ENCODE measurements around the gene ZNF780B. TPM values are rescaled to one million over a fixed set of nuclear protein-coding genes. Genes with fewer than 3 reads are reported as not detected.

Gene ZNF780B
- total RNA-seq, 2 experiments from 2014 or later: 11.8 to 12.0 TPM

DNA sequence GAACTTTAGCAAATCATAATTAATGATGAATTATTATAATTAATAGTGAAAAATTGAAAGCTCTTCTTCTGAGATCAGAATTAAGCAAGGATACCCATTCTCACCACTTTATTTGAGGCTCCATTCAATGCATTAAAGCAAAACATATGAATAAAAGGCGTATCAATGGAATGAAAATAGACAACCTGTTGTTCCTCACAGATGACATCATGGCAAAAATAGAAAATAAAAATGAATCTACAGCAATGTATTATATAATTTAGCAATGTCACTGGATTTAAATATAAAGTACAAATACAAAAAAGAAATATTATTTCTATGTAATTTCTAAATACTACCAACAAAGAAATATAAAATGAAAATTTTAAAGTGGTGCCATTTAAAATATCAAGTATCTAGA is 45.8 kb upstream of the ZNF780B start:
- Mint-ChIP-seq H3K4me3 (no peak overlapping the region), H3K36me3 (ENCODE audit: low read depth) (no peaks in the 10 kb centered on the region)
- POLR2A ChIA-PET: no interaction called here

DNA sequence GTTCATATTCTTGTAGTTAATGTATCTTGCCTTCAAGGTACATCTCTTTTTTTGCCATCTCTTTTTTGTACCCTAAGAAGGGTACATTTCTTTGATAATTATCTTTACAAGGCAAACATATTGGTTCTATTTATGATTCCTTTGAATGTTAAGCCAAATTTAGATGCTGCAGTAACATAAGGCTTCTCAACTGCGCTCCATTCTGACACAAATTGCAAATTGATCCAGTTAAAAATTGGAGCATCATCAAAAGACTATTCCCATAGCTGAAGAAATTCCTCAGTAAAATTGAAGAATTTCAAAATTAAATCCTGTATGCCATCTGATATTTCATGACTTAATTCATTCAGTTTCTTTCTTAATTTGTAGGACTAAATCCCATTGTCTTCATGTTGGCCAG is 37.4 kb upstream of the ZNF780B start:
- TF ChIP-seq, protein P1, sequence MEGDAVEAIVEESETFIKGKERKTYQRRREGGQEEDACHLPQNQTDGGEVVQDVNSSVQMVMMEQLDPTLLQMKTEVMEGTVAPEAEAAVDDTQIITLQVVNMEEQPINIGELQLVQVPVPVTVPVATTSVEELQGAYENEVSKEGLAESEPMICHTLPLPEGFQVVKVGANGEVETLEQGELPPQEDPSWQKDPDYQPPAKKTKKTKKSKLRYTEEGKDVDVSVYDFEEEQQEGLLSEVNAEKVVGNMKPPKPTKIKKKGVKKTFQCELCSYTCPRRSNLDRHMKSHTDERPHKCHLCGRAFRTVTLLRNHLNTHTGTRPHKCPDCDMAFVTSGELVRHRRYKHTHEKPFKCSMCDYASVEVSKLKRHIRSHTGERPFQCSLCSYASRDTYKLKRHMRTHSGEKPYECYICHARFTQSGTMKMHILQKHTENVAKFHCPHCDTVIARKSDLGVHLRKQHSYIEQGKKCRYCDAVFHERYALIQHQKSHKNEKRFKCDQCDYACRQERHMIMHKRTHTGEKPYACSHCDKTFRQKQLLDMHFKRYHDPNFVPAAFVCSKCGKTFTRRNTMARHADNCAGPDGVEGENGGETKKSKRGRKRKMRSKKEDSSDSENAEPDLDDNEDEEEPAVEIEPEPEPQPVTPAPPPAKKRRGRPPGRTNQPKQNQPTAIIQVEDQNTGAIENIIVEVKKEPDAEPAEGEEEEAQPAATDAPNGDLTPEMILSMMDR (IDR thresholded peaks at IDR 0.05): no peak
- peaks cover 5 to 7% of the 10 kb centered on the region in 2 experiments for H3K27me3 ChIP-seq (ENCODE audit: control insufficient read depth in 1 of 2, insufficient read depth in 2 of 2, low read length in 2 of 2)
- Mint-ChIP-seq H3K9me3 (no peaks in the 10 kb centered on the region), H3K27ac (no peak overlapping the region), H3K36me3 (ENCODE audit: low read depth) (peaks cover 22% of the 10 kb centered on the region), H3K4me1 (ENCODE audit: low read depth) (peaks cover 31% of the 10 kb centered on the region), H3K27me3 (peaks cover 20% of the 10 kb centered on the region), H3K4me3 (no peak overlapping the region)
- POLR2A ChIA-PET: interaction anchor here (1.5 kb wide), 1 partner anchor 123 kb away, joined by 3 read pairs; the partner anchor contains the start of gene PSMC4
- peaks cover 6% of the 10 kb centered on the region for H3K4me1 ChIP-seq (ENCODE audit: insufficient read depth, low read length)
- CTCF ChIA-PET: interaction anchor here (1.2 kb wide), 1 partner anchor 123 kb away, joined by 4 read pairs; the partner anchor contains the start of gene PSMC4
- peaks cover 0 to 6% of the 10 kb centered on the region in 2 experiments for H3K9me3 ChIP-seq (ENCODE audit: control insufficient read depth in 1 of 2, insufficient read depth in 1 of 2, low read length in 2 of 2)
- H3K27ac ChIP-seq (ENCODE audit: low read depth in 1 of 2, low read length in 2 of 2): no peak overlapping the region
- no peak for ATAC-seq (ENCODE audit: poor library complexity)
- DNase-seq: no peak
- H3K4me3 ChIP-seq (ENCODE audit: low read length): no peak overlapping the region
- intact Hi-C loops (cut with DNase I, micrococcal nuclease): loop anchor here (5.0 kb wide), 3 partner anchors 36 to 99 kb away; partner anchors contain the start of genes MAP3K10 (in 1 of the 2), ZNF546 (in 1 of the 2) and ZNF780B (in 1 of the 2)
- no peaks in the 10 kb centered on the region for H3K36me3 ChIP-seq (ENCODE audit: insufficient read depth, low read length)

More for the DNA sequence above, 45.8 kb upstream of the ZNF780B start:
- CTCF ChIA-PET: no interaction called here
- Histone ChIP-seq H3K36me3 (ENCODE audit: insufficient read depth, low read length) (no peaks in the 10 kb centered on the region), H3K27ac (ENCODE audit: low read depth in 1 of 2, low read length in 2 of 2) (no peak overlapping the region), H3K9me3 (ENCODE audit: control insufficient read depth in 1 of 2, insufficient read depth in 1 of 2, low read length in 2 of 2) (no peaks in the 10 kb centered on the region), H3K4me3 (ENCODE audit: low read length) (no peak overlapping the region), H3K27me3 (ENCODE audit: control insufficient read depth in 1 of 2, insufficient read depth in 2 of 2, low read length in 2 of 2) (no peaks in the 10 kb centered on the region), H3K4me1 (ENCODE audit: insufficient read depth, low read length) (no peaks in the 10 kb centered on the region)
- Mint-ChIP-seq H3K9me3 (no peaks in the 10 kb centered on the region), H3K4me1 (ENCODE audit: low read depth) (no peaks in the 10 kb centered on the region), H3K27ac (no peak overlapping the region), H3K27me3 (peaks cover 4% of the 10 kb centered on the region)
- TF ChIP-seq, protein P1 (IDR thresholded peaks at IDR 0.05): no peak
- ATAC-seq (ENCODE audit: poor library complexity): no peak
- no peak for DNase-seq
- intact Hi-C loops (cut with DNase I, micrococcal nuclease): no loop called here

DNA sequence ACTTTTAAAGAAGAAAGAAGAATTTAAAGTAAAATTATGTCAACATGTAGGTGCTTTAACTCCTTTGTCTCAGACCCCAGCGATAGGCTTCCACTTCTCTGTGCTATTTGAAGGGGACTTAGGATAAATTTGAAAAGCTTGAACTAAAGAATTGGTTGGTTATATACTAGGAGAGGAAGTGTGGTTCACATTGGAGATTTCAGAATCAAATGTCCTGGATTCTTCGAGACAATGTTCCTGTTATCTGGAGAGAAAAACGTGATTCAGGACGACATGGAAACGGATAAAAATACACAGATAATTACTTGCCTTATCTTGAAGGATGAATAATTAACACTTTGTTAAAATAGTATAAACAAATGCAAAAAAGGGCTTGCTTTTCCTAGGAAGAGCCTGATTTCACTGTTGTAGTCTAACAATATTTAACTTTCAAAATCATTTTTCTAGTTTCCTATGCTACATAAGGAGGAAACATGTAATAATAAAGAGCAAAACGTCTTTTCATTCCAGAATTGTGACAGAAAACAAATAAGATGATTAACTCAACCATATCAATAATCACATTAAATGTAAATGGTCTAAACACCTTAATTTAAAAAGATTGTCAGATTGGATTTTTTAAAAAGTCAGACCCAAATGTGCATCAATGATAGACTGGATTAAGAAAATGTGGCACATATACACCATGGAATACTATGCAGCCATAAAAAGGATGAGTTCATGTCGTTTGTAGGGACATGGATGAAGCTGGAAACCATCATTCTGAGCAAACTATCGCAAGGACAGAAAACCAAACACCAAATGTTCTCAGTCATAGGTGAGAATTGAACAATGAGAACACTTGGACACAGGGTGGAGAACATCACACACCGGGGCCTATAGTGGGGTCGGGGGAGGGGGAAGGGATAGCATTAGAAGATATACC is 35.4 kb upstream of the ZNF780B start:
- peak overlapping the region; percentile 81 for H3K4me3 ChIP-seq (ENCODE audit: low read length)
- peaks cover 0 to 6% of the 10 kb centered on the region in 2 experiments for H3K9me3 ChIP-seq (ENCODE audit: control insufficient read depth in 1 of 2, insufficient read depth in 1 of 2, low read length in 2 of 2)
- peak overlapping the region; percentile 89 to 91 for H3K27ac ChIP-seq (ENCODE audit: low read depth in 1 of 2, low read length in 2 of 2)
- Mint-ChIP-seq H3K9me3 (no peaks in the 10 kb centered on the region), H3K27ac (peak overlapping the region; percentile 99), H3K4me1 (ENCODE audit: low read depth) (peaks cover 47% of the 10 kb centered on the region), H3K36me3 (ENCODE audit: low read depth) (peaks cover 30% of the 10 kb centered on the region), H3K4me3 (peak overlapping the region; percentile 100), H3K27me3 (peaks cover 16% of the 10 kb centered on the region)
- no peaks in the 10 kb centered on the region for H3K36me3 ChIP-seq (ENCODE audit: insufficient read depth, low read length)
- TF ChIP-seq, protein P1 (IDR thresholded peaks at IDR 0.05): no peak
- peaks cover 6% of the 10 kb centered on the region for H3K4me1 ChIP-seq (ENCODE audit: insufficient read depth, low read length)
- no peak for ATAC-seq (ENCODE audit: poor library complexity)
- ChIA-PET POLR2A (interaction anchor here (0.6 to 2.7 kb wide), 12 partner anchors 8 to 1172 kb away, joined by 3 to 23 read pairs (median 4); partner anchors contain the start of genes AKT2, DYRK1B, PSMC4 and ZNF546), CTCF (interaction anchor here (1.0 to 3.0 kb wide), 2 partner anchors 55 to 121 kb away, joined by 3 to 17 read pairs; partner anchors contain the start of gene PSMC4)
- DNase-seq: peak in 1 of 14 experiments; percentile 5
- intact Hi-C loops (cut with DNase I, micrococcal nuclease): loop anchor here (5.0 kb wide), 3 partner anchors 34 to 101 kb away; partner anchors contain the start of genes MAP3K10 (in 1 of the 2), ZNF546 (in 1 of the 2) and ZNF780B (in 1 of the 2)
- peaks cover 5 to 7% of the 10 kb centered on the region in 2 experiments for H3K27me3 ChIP-seq (ENCODE audit: control insufficient read depth in 1 of 2, insufficient read depth in 2 of 2, low read length in 2 of 2)

Data from CD4-positive, alpha-beta T cell (primary cell).